ENCODE data around the gene TLE1.

TLE1 gene

GRCh38 chr9:81542118-81542889, 147.0 kb downstream of the TLE1 start:
- no peak for DNase-seq

- no peak for DNase-seq
Observed at GRCh38 chr9:81540142-81540710, 149.1 kb downstream of the TLE1 start.

GRCh38 chr9:81539317-81539716, 150.0 kb downstream of the TLE1 start:
- DNase-seq: no peak

- DNase-seq: no peak
Observed at GRCh38 chr9:81538890-81539289, 150.5 kb downstream of the TLE1 start.

GRCh38 chr9:81537964-81538363, 151.4 kb downstream of the TLE1 start:
- no peak for DNase-seq

- DNase-seq: no peak
Observed at GRCh38 chr9:81536242-81537025, 152.9 kb downstream of the TLE1 start.

- DNase-seq: no peak
Observed at GRCh38 chr9:81535542-81536241, 153.7 kb downstream of the TLE1 start.

- DNase-seq: no peak
Observed at GRCh38 chr9:81534138-81534875, 155.0 kb downstream of the TLE1 start.
